IMR-90 (cell line): ENCODE measurements around the gene ZNF512B. TPM values are rescaled to one million over a fixed set of nuclear protein-coding genes. Genes with fewer than 3 reads are reported as not detected.

Experiments
- ATAC-seq: fragments of 200-7000 bp; cut with Tn5 transposase; 2 replicates; pipeline ENCODE4 v1.9.1; 2020; ENCODE audit warnings: low read depth, mild to moderate bottlenecking, moderate library complexity
- BruUV-seq: library from RNA; stranded (reverse); fragments of 400-500 nt; replicated peaks from 2 replicates; lab custom pipeline; 2021; lab: Mats Ljungman, UMichigan
- CTCF ChIA-PET: fragments of 300-600 bp; formaldehyde crosslinking; extraction: SDS; loops from one replicate; lab custom pipeline; 2021; ENCODE audit warnings: antibody characterized with exemption; lab: Yijun Ruan, JAX
- POLR2A ChIA-PET: fragments of 300-600 bp; sonication (Branson Sonifier 250); formaldehyde crosslinking; loops from one replicate; lab custom pipeline; 2022; ENCODE audit warnings: antibody characterized with exemption; ENCODE audit not compliant: unreplicated experiment; lab: Charles Lee
- DNase-seq: peaks from one replicate; pipeline ENCODE4 v3.0.0; 2013
- H2AFZ ChIP-seq: replicated peaks from 2 replicates; pipeline ENCODE3; 2013; ENCODE audit warnings: low read length, mild to moderate bottlenecking; ENCODE audit not compliant: poor library complexity
- H2AK5ac ChIP-seq: 2 replicates; pipeline ENCODE4 v1.6.1; 2013; ENCODE audit warnings: low read depth, low read length, inconsistent platforms
- H2AK9ac ChIP-seq: replicated peaks from 2 replicates; pipeline ENCODE3; 2013; ENCODE audit warnings: mild to moderate bottlenecking, low read depth, low read length, moderate library complexity; ENCODE audit not compliant: poor library complexity
- H2BK120ac ChIP-seq: 2 replicates; pipeline ENCODE4 v1.6.1; 2013; ENCODE audit warnings: low read depth, low read length, inconsistent platforms
- H2BK15ac ChIP-seq: 3 replicates; pipeline ENCODE4 v1.6.1; 2013; ENCODE audit warnings: low read depth, low read length, inconsistent platforms
- H2BK20ac ChIP-seq: 2 replicates; pipeline ENCODE4 v1.6.1; 2013; ENCODE audit warnings: low read depth, mild to moderate bottlenecking, inconsistent platforms, low read length, moderate library complexity
- H2BK5ac ChIP-seq: 2 replicates; pipeline ENCODE4 v1.6.1; 2013; ENCODE audit warnings: mild to moderate bottlenecking, low read depth, low read length, inconsistent platforms; ENCODE audit not compliant: poor library complexity, severe bottlenecking
- H3K14ac ChIP-seq: replicated peaks from 2 replicates; pipeline ENCODE4 v1.6.1; 2013; ENCODE audit warnings: low read depth, low read length, inconsistent platforms
- H3K18ac ChIP-seq: 2 replicates; pipeline ENCODE4 v1.6.1; 2013; ENCODE audit warnings: low read depth, low read length, control low read depth
- H3K23ac ChIP-seq: 2 replicates; pipeline ENCODE4 v1.6.1; 2013; ENCODE audit warnings: low read depth, low read length, inconsistent platforms
- H3K27ac ChIP-seq: 2 replicates; pipeline ENCODE4 v1.5.1; 2013; ENCODE audit warnings: mild to moderate bottlenecking, control low read depth, low read length; ENCODE audit not compliant: insufficient read depth
- H3K27me3 ChIP-seq: 2 replicates; pipeline ENCODE4 v1.6.1; 2013; ENCODE audit warnings: low read length; ENCODE audit not compliant: control insufficient read depth, insufficient read depth
- H3K36me3 ChIP-seq: 2 replicates; pipeline ENCODE4 v1.6.1; 2013; ENCODE audit warnings: low read length, mixed read lengths; ENCODE audit not compliant: control insufficient read depth, insufficient read depth
- H3K4ac ChIP-seq: 2 replicates; pipeline ENCODE4 v1.6.1; 2013; ENCODE audit warnings: low read depth, low read length, inconsistent platforms
- H3K4me1 ChIP-seq: 2 replicates; pipeline ENCODE4 v1.6.1; 2013; ENCODE audit warnings: low read length, mixed read lengths; ENCODE audit not compliant: control insufficient read depth, insufficient read depth
- H3K4me2 ChIP-seq: 2 replicates; pipeline ENCODE4 v1.6.1; 2013; ENCODE audit warnings: low read depth, mild to moderate bottlenecking, control low read depth, low read length, moderate library complexity
- H3K4me3 ChIP-seq: 2 replicates; pipeline ENCODE4 v1.5.1; 2013; ENCODE audit warnings: low read depth, mild to moderate bottlenecking, control low read depth, low read length, moderate library complexity; ENCODE audit not compliant: insufficient read depth
- H3K56ac ChIP-seq: 2 replicates; pipeline ENCODE4 v1.6.1; 2013; ENCODE audit warnings: low read length, inconsistent platforms; ENCODE audit not compliant: insufficient read depth; ENCODE audit errors: extremely low read depth
- H3K79me1 ChIP-seq, 2 experiments: 2 replicates each; pipeline ENCODE4 v1.6.1; 2013; ENCODE audit warnings: low read length in 2 of 2, inconsistent platforms in 1 of 2, low read depth in 1 of 2
- H3K9ac ChIP-seq: 2 replicates; pipeline ENCODE4 v1.6.1; 2013; ENCODE audit warnings: low read depth, low read length, control low read depth
- H3K9me1 ChIP-seq: 2 replicates; pipeline ENCODE4 v1.6.1; 2013; ENCODE audit warnings: low read length, inconsistent platforms; ENCODE audit not compliant: insufficient read depth
- H3K9me3 ChIP-seq: 2 replicates; pipeline ENCODE4 v1.6.1; 2013; ENCODE audit warnings: low read length; ENCODE audit not compliant: control insufficient read depth, insufficient read depth
- H4K20me1 ChIP-seq: 2 replicates; pipeline ENCODE4 v1.6.1; 2013; ENCODE audit warnings: low read length, inconsistent platforms; ENCODE audit not compliant: insufficient read depth
- H4K5ac ChIP-seq: 2 replicates; pipeline ENCODE4 v1.6.1; 2013; ENCODE audit warnings: mild to moderate bottlenecking, low read depth, low read length, control low read depth
- H4K8ac ChIP-seq, 2 experiments: 2 replicates each; pipeline ENCODE4 v1.6.1; 2013; ENCODE audit warnings: low read depth in 2 of 2, low read length in 2 of 2, control low read depth in 1 of 2, inconsistent platforms in 1 of 2
- H4K91ac ChIP-seq: 2 replicates; pipeline ENCODE4 v1.6.1; 2013; ENCODE audit warnings: low read depth, low read length, inconsistent platforms; ENCODE audit not compliant: insufficient read depth
- BHLHE40 ChIP-seq: fragments of 150-350 bp; IDR thresholded peaks from 2 replicates; pipeline ENCODE4 v1.6.1; 2016; ENCODE audit warnings: mild to moderate bottlenecking, low read depth, low read length
- CEBPB ChIP-seq: IDR thresholded peaks from 2 replicates; pipeline ENCODE4 v1.6.1; 2012; ENCODE audit warnings: low read depth, low read length, improper control_type of control experiment
- CHD1 ChIP-seq: IDR thresholded peaks from 2 replicates; pipeline ENCODE4 v1.6.1; 2012; ENCODE audit warnings: low read depth, low read length, improper control_type of control experiment
- FOS ChIP-seq: fragments of 150-350 bp; IDR thresholded peaks from 2 replicates; pipeline ENCODE4 v1.6.1; 2016; ENCODE audit warnings: low read depth, low read length
- MAFK ChIP-seq: IDR thresholded peaks from 2 replicates; pipeline ENCODE4 v1.6.1; 2012; ENCODE audit warnings: low read depth, low read length, improper control_type of control experiment
- MAZ ChIP-seq: IDR thresholded peaks from 2 replicates; pipeline ENCODE4 v1.6.1; 2012; ENCODE audit warnings: low read depth, mild to moderate bottlenecking, low read length, improper control_type of control experiment, moderate library complexity, borderline replicate concordance
- MXI1 ChIP-seq: IDR thresholded peaks from 2 replicates; pipeline ENCODE4 v1.6.1; 2012; ENCODE audit warnings: low read depth, mild to moderate bottlenecking, low read length, moderate library complexity, borderline replicate concordance
- NFE2L2 ChIP-seq: fragments of 150-350 bp; IDR thresholded peaks from 2 replicates; pipeline ENCODE4 v1.6.1; 2016; ENCODE audit warnings: low read depth, mild to moderate bottlenecking, low read length
- POLR2A ChIP-seq: IDR thresholded peaks from 2 replicates; pipeline ENCODE4 v1.6.1; 2012; ENCODE audit warnings: mild to moderate bottlenecking, low read depth, low read length
- RAD21 ChIP-seq: IDR thresholded peaks from 2 replicates; pipeline ENCODE4 v1.6.1; 2012; ENCODE audit warnings: low read length, improper control_type of control experiment
- RCOR1 ChIP-seq: IDR thresholded peaks from 2 replicates; pipeline ENCODE4 v1.6.1; 2012; ENCODE audit warnings: mild to moderate bottlenecking, low read length, improper control_type of control experiment; ENCODE audit not compliant: insufficient replicate concordance
- RFX5 ChIP-seq: IDR thresholded peaks from 2 replicates; pipeline ENCODE4 v1.8.0; 2012; ENCODE audit warnings: low read depth, mild to moderate bottlenecking, low read length, moderate library complexity
- SMC3 ChIP-seq: fragments of 150-350 bp; IDR thresholded peaks from 2 replicates; pipeline ENCODE4 v1.6.1; 2016; ENCODE audit warnings: low read depth, mild to moderate bottlenecking, antibody characterized with exemption, low read length, moderate library complexity
- WGBS, 2 experiments: methylation state at CpG; one replicate each; pipeline versions ENCODE4 v1.1.5 to v1.1.7; 2013; ENCODE audit warnings: missing lambda C conversion rate in 2 of 2; ENCODE audit not compliant: insufficient read length in 1 of 2; ENCODE audit errors: extremely low coverage in 2 of 2; 5-methylcytosine and 5-hydroxymethylcytosine counted together
- dilution Hi-C: fragments of 300-500 bp; cut with HindIII; formaldehyde crosslinking; loops from one replicate; pipeline ENCODE4 v1.14.3; 2018; ENCODE audit warnings: low sequenced_read_pairs; ENCODE audit not compliant: unreplicated experiment
- in situ Hi-C: fragments of 300-500 bp; cut with MboI; formaldehyde crosslinking; loops from 3 replicates; pipeline ENCODE4 v1.14.3; 2019; ENCODE audit warnings: low sequenced_read_pairs, inconsistent platforms, mixed read lengths
- intact Hi-C: fragments of 100-400 bp; cut with micrococcal nuclease; formaldehyde crosslinking; loops from 2 replicates; pipeline ENCODE4 v1.10.0; 2022
- polyA plus RNA-seq, 3 experiments: library from polyadenylated mRNA; depleted of rRNA; stranded (reverse); fragments of >200 nt; gene quantifications; 2 replicates each; pipeline ENCODE4 v1.2.3, GENCODE V29; 2012; ENCODE audit warnings: low replicate concordance in 1 of 3
- total RNA-seq: library from RNA; depleted of rRNA; stranded (reverse); fragments of >200 nt; gene quantifications from 2 replicates; pipeline ENCODE4 v1.2.3, GENCODE V29; 2012
- TF ChIP-seq, protein P1 (sequence below): fragments of 150-350 bp; IDR thresholded peaks from 2 replicates; pipeline ENCODE4 v1.6.1; 2016; ENCODE audit warnings: low read depth, mild to moderate bottlenecking, low read length, moderate library complexity, borderline replicate concordance
- TF ChIP-seq, protein P2 (sequence below): conservative IDR thresholded peaks from 2 replicates; pipeline ENCODE4 v1.5.1; 2012; ENCODE audit warnings: mild to moderate bottlenecking, low read depth, low read length, improper control_type of control experiment
- TF ChIP-seq, protein P3 (sequence below): fragments of 150-350 bp; IDR thresholded peaks from 2 replicates; pipeline ENCODE4 v1.6.1; 2017; ENCODE audit warnings: mild to moderate bottlenecking, antibody characterized with exemption, low read length, low read depth

Gene ZNF512B
- total and polyA plus RNA-seq, 2 of the 4 experiments (the other 2 are of a cell fraction), result 6.5 to 15.6 TPM

DNA sequence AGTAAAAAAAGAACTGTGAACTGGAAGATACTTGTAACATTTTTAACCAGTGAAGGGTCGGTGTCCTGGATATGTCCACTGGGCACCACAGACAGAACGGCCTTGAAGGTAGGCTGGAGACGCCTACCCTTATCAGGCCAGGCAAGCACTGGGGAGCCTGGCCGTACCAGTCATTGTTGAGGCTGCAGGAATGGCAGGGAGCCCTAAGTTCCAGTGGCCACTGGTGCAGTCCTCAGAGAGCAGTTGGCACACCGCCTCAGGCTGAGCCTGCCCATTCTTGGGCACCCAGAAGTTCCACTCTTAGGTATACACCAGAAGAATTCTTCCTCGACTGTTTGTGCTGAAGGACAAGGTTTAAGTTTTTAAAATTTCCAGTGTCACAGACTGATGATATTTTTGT lies 54.3 kb downstream of the ZNF512B start:
- no peak overlapping the region for H3K9ac ChIP-seq
- H2BK15ac ChIP-seq, result no peak overlapping the region
- no peak for DNase-seq
- no peak overlapping the region for H3K23ac ChIP-seq
- peaks cover 17 to 60% of the 10 kb centered on the region in 2 experiments for H3K79me1 ChIP-seq
- peaks cover 4% of the 10 kb centered on the region; the same call in 1 of the 2 replicates for H3K4me1 ChIP-seq
- intact Hi-C loops (no loop called here), in situ Hi-C loops (no loop called here), dilution Hi-C loops (no loop called here)
- no peak overlapping the region for H3K14ac ChIP-seq
- no peaks in the 10 kb centered on the region for H3K27me3 ChIP-seq
- no peak overlapping the region for H2AK9ac ChIP-seq
- peaks cover 69% of the 10 kb centered on the region for H4K20me1 ChIP-seq
- no peak overlapping the region for H4K5ac ChIP-seq
- no peak overlapping the region for H3K4me3 ChIP-seq
- H2BK20ac ChIP-seq, result no peak overlapping the region
- TF ChIP-seq, protein P1, sequence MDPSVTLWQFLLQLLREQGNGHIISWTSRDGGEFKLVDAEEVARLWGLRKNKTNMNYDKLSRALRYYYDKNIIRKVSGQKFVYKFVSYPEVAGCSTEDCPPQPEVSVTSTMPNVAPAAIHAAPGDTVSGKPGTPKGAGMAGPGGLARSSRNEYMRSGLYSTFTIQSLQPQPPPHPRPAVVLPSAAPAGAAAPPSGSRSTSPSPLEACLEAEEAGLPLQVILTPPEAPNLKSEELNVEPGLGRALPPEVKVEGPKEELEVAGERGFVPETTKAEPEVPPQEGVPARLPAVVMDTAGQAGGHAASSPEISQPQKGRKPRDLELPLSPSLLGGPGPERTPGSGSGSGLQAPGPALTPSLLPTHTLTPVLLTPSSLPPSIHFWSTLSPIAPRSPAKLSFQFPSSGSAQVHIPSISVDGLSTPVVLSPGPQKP, result no peak
- no peak for TF ChIP-seq RFX5
- no peak for TF ChIP-seq NFE2L2
- TF ChIP-seq FOS, result no peak
- no peak for TF ChIP-seq MAZ
- TF ChIP-seq MAFK, result no peak
- TF ChIP-seq CEBPB, result no peak
- no peak for TF ChIP-seq SMC3
- TF ChIP-seq RCOR1, result no peak
- no peak for TF ChIP-seq BHLHE40
- TF ChIP-seq RAD21, result no peak
- TF ChIP-seq, protein P2, sequence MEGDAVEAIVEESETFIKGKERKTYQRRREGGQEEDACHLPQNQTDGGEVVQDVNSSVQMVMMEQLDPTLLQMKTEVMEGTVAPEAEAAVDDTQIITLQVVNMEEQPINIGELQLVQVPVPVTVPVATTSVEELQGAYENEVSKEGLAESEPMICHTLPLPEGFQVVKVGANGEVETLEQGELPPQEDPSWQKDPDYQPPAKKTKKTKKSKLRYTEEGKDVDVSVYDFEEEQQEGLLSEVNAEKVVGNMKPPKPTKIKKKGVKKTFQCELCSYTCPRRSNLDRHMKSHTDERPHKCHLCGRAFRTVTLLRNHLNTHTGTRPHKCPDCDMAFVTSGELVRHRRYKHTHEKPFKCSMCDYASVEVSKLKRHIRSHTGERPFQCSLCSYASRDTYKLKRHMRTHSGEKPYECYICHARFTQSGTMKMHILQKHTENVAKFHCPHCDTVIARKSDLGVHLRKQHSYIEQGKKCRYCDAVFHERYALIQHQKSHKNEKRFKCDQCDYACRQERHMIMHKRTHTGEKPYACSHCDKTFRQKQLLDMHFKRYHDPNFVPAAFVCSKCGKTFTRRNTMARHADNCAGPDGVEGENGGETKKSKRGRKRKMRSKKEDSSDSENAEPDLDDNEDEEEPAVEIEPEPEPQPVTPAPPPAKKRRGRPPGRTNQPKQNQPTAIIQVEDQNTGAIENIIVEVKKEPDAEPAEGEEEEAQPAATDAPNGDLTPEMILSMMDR, result no peak
- no peak for TF ChIP-seq POLR2A
- TF ChIP-seq, protein P3, sequence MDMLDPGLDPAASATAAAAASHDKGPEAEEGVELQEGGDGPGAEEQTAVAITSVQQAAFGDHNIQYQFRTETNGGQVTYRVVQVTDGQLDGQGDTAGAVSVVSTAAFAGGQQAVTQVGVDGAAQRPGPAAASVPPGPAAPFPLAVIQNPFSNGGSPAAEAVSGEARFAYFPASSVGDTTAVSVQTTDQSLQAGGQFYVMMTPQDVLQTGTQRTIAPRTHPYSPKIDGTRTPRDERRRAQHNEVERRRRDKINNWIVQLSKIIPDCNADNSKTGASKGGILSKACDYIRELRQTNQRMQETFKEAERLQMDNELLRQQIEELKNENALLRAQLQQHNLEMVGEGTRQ, result no peak
- no peak for TF ChIP-seq CHD1
- no peak for TF ChIP-seq MXI1
- CTCF ChIA-PET, result interaction anchor here (0.6 kb wide), 1 partner anchor 20 kb away, joined by 3 read pairs; no protein-coding TSS in a partner anchor
- no peak overlapping the region for H2BK5ac ChIP-seq
- H3K4me2 ChIP-seq, result no peak overlapping the region
- 0 out of 2 replicates have a peak, but pooled peaks cover 2% of the 10 kb centered on the region for H3K9me3 ChIP-seq
- peaks cover 9% of the 10 kb centered on the region for H3K36me3 ChIP-seq
- no peak overlapping the region for H3K56ac ChIP-seq
- no peak overlapping the region for H3K18ac ChIP-seq
- no peak overlapping the region for H2BK120ac ChIP-seq
- no peak overlapping the region for H4K91ac ChIP-seq
- POLR2A ChIA-PET, result no interaction called here
- 90% methylated on average over 2 of the region's 6 CpGs; no CpG with 5 or more reads in 1 of the 2 experiments for WGBS, 2 experiments
- TSS peak; percentile 21 for BruUV-seq
- H2AFZ ChIP-seq, result no peak overlapping the region
- no peak overlapping the region for H3K4ac ChIP-seq
- H3K9me1 ChIP-seq, result no peaks in the 10 kb centered on the region
- H2AK5ac ChIP-seq, result no peak overlapping the region
- no peak overlapping the region for H4K8ac ChIP-seq
- no peak overlapping the region for H3K27ac ChIP-seq
- no peak for ATAC-seq
